Heart left ventricle (tissue), 13 donors: ENCODE data around the gene STXBP6.

ENCODE experiments used
- CTCF ChIP-seq, 12 donors: fragments of 200-600 bp; sonication (generic) in 4 of 12; IDR thresholded peaks; one replicate each; pipeline versions ENCODE4 v1.5.0 to v1.8.0; 2018 to 2022; ENCODE audit warnings: antibody characterized with exemption in 12 of 12, mild to moderate bottlenecking in 5 of 12
- POLR2A ChIP-seq, 2 donors: fragments of 450-650 bp; IDR thresholded peaks; one replicate each; pipeline ENCODE4 v1.6.1; 2017; ENCODE audit warnings: antibody characterized with exemption in 2 of 2, mild to moderate bottlenecking in 2 of 2, moderate library complexity in 2 of 2
- donor health status: ischemic (EF 13 %, LVEDD 7.1; RV severe dilation, severe dysfunction).
- donor health status: DM: no; HTN: yes; CAD: no.
- donor health status: DM: no; HTN: no; CAD: no.
- donor health status: ischemic (EF 25% LVEDD 6.9; RV normal size, moderate dysfunction).
- donor health status: ischemic (EF 25% LVEDD 5.7; RV mildly dilated, moderate dysfunction).
- donor health status: ischemic (EF 35%, LVEDD 5.7; RV mildly dilated, moderate dysfunction).
- donor health status: nonischemic (EF 11% LVEDD 7.7; RV severe dilation, severe dysfunction).
- donor health status: DM: yes; HTN: yes; CAD: no.
- donor health status: PGD.
- donor health status: ischemic (EF 29% LVEDD 5.4; RV normal size, mild dysfunction).
- donor health status: nonischemic (EF 23%, LVEDD 6.1; RV moderate dilation, normal function).

GRCh38 chr14:25019892-25020291 is 30.1 kb downstream of the STXBP6 start:
- TF ChIP-seq CTCF (IDR thresholded peaks at IDR 0.05), result no peak
- no peak for TF ChIP-seq POLR2A (IDR thresholded peaks at IDR 0.05)
